Epithelial cell of proximal tubule (primary cell): ENCODE results near the gene PHLPP1. TPM values are rescaled to one million over a fixed set of nuclear protein-coding genes. Genes with fewer than 3 reads are reported as not detected.
"Not testable (repeated sequence)": the region's sequence is repeated elsewhere in the genome, so short reads cannot be mapped to it uniquely, and the experiment has no call there.

ENCODE experiments used
- DNase-seq: peaks from one replicate; pipeline ENCODE4 v3.0.0-alpha.2; 2011; ENCODE audit warnings: low read depth
- H3K4me3 ChIP-seq: 2 replicates; pipeline ENCODE4 v1.5.1; 2011; ENCODE audit warnings: low read depth, mild to moderate bottlenecking, low read length
- CTCF ChIP-seq: conservative IDR thresholded peaks from 2 replicates; pipeline ENCODE4 v1.5.1; 2012; ENCODE audit warnings: low read depth, mild to moderate bottlenecking, low read length
- total RNA-seq: library from RNA; depleted of rRNA; stranded (reverse); fragments of >200 nt; gene quantifications from 2 replicates; pipeline ENCODE4 v1.2.3, GENCODE V29; 2015

Gene PHLPP1
- total RNA-seq, 1 donor from 2014 or later = 9.0 TPM

- no peak for DNase-seq
- TF ChIP-seq CTCF = no peak
- no peak overlapping the region for H3K4me3 ChIP-seq
These were observed 26.5 kb upstream of the PHLPP1 start for GRCh38 chr18:62688743-62689317.

DNA sequence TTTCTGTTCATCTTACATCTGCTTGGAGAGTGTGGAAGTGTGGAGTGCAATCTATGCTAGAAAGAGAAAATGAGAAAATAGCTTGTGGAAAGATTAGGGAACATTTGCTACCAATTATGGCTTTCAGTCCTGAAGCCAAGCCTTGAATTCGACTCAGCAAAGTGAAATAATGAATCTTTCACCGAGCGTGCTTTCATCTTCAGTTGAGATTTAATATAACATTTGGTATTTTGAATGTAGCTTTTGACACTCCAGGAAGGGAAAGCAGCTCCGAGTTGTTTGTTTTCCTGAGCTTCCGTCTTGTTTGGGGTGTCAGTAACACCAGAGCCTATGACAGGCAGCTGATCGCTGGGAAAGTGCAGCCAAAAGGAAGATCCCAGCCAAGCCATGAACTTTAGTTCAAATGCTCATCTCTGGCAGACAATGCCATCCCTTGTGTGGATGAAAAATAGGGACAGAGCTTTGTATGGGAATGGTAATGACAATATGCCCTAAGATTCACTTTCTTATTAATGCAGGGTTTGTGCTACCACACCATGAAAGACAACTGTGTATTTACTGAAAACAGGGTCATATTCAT is 25.0 kb upstream of the PHLPP1 start:
- TF ChIP-seq CTCF = no peak
- DNase-seq = no peak
- H3K4me3 ChIP-seq = no peak overlapping the region

- TF ChIP-seq CTCF = no peak
- no peak overlapping the region for H3K4me3 ChIP-seq
- no peak for DNase-seq
These were observed 21.7 kb upstream of the PHLPP1 start for GRCh38 chr18:62693659-62694058.

- no peak overlapping the region for H3K4me3 ChIP-seq
- DNase-seq = no peak
- TF ChIP-seq CTCF = no peak
These were observed 17.7 kb upstream of the PHLPP1 start for GRCh38 chr18:62697636-62698035.

GRCh38 chr18:62702259-62702658 is 13.1 kb upstream of the PHLPP1 start:
- no peak for TF ChIP-seq CTCF
- DNase-seq = no peak
- no peak overlapping the region for H3K4me3 ChIP-seq

DNA sequence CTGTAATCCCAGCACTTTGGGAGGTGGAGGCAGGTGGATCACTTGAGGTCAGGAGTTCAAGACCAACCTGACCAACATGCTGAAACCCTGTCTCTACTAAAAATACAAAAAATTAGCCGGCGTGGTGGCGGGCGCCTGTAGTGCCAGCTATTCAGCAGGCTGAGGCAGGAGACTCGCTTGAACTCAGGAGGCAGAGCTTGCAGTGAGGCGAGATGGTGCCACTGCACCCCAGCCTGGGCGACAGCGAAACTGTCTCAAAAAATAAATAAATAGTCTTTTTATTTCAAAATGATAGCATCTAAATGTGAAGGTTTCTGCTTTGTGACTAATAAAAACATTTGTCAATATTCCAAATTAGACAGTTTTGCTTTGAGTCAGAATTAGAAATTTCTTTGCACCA is 8.5 kb upstream of the PHLPP1 start:
- not testable (repeated sequence) for DNase-seq, H3K4me3 ChIP-seq

DNA sequence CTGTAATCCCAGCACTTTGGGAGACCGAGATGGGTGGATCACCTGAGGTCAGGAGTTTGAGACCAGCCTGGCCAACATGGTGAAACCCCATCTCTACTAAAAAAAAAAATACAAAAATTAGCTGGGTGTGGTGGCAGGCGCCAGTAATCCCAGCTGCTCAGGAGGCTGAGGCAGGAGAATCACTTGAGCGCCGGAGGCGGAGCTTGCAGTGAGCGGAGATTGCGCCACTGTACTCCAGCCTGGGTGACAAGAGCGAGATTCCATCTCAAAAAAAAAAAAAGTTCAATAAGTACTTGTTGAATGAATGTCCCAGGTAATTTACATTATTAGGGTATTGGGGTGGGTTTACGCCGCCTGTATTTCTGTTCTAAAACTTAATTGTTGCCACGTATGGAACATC is 5.4 kb upstream of the PHLPP1 start:
- not testable (repeated sequence) for DNase-seq, H3K4me3 ChIP-seq

DNA sequence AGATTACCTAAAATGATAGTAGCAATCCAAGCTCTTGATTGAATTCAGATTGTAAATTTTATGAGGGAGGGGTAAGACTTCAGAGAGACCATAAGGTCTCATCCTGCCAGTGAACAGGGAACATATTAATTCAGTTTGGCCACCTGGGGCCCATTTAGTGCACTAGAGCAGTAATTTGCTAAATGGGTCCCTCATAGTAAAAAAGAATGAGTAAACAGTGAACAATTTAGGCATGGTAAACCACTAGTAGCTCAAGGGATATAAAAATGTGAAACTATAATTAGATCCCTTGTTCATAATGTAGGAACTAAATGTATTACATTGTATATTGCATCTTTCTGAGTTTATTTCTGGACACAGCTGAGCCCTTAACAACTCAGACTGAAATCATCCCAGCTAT is 4.9 kb upstream of the PHLPP1 start:
- no peak overlapping the region for H3K4me3 ChIP-seq
- DNase-seq = no peak
- no peak for TF ChIP-seq CTCF
